HG03039 (cell line): ENCODE data around the gene PPARG.
"Not testable (repeated sequence)": the region's sequence is repeated elsewhere in the genome, so short reads cannot be mapped to it uniquely, and the experiment has no call there.

Experiments
- ATAC-seq: cut with Tn5 transposase; IDR thresholded peaks from one replicate; pipeline ENCODE4 v1.9.1; 2021; ENCODE audit warnings: mild to moderate bottlenecking, moderate library complexity; ENCODE audit not compliant: unreplicated experiment

PPARG gene

DNA sequence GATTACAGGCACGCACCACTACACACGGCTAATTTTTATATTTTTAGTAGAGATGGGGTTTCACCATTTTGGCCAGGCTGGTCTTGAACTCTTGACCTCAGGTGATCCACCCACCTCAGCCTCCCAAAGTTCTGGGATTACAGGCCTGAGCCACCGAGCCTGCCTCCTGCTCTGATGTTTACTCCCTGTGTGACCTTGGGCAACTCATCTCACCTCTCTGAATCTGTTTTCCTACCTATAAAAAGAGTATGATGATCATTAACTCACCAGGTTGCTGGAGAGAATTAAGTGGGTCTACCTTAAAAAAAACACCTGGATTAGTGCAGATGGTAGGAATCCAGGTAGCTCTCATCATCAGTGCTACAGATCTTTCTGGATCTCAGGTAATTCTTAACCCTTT is 190.3 kb downstream of the PPARG start:
- ATAC-seq: not testable (repeated sequence)

DNA sequence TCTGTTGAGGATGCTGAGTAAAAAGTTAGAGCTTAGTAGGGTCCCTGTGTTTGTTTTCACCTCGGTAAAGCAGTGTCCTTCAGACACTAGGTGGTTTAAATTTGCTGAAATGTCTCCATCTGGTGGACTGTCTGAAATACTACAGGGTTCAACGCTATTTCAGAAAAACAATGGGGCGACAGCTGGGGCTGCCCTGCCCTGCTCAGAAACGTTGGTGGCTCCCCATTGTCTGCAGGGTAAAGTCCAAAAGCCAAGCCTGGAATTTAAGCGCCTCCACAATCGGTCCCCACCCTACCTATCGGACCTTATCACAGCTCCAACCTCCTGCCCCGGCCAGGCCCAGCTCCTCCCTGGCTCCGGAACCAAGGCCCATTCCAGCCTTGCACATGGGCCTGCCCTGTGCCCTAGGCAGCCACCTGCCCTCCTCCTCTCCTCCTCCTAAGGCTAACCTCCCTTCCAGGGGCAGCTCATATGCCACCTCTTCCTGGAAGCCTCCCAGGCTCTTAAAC is 191.1 kb downstream of the PPARG start:
- no peak for ATAC-seq

GRCh38 chr3:12483410-12483809 is 194.5 kb downstream of the PPARG start:
- no peak for ATAC-seq

DNA sequence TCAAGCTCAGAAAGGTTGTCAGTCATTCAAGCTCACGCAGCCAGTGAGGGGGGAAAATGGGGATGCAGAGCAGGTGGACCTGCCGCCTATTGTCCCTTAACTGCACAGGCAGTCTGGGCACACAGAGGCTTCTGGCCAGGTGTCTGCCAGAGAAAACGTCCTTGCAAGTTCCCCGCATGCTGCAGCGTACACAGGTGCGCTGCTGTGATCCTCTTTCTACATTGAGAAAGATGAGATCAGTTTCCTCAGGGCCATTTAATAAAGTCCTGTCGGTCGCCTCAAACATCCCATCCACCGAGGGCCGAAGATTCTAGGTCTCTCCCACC is 195.0 kb downstream of the PPARG start:
- no peak for ATAC-seq
